GM23338 (cell line): ENCODE data around the gene EHD3. TPM values are rescaled to one million over a fixed set of nuclear protein-coding genes. Genes with fewer than 3 reads are reported as not detected.

Experiments
- ATAC-seq: fragments of 200-7000 bp; cut with Tn5 transposase; 3 replicates; pipeline ENCODE4 v1.9.1; 2020
- DNase-seq: peaks from one replicate; pipeline ENCODE4 v3.0.0-alpha.2; 2015; ENCODE audit warnings: low spot score
- H2AFZ ChIP-seq: fragments of 200-600 bp; sonication (generic); 2 replicates; pipeline ENCODE4 v1.8.0; 2016; ENCODE audit warnings: antibody characterized with exemption, mild to moderate bottlenecking, moderate library complexity
- H3F3A ChIP-seq: fragments of 200-600 bp; sonication (generic); replicated peaks from 2 replicates; pipeline ENCODE4 v1.8.0; 2017; ENCODE audit warnings: antibody characterized with exemption, mixed run types, low read depth
- H3K27ac ChIP-seq: fragments of 200-600 bp; sonication (generic); 2 replicates; pipeline ENCODE4 v1.6.1; 2016; ENCODE audit warnings: low read depth
- H3K27me3 ChIP-seq: fragments of 200-600 bp; sonication (generic); 2 replicates; pipeline ENCODE4 v1.8.0; 2016; ENCODE audit warnings: mild to moderate bottlenecking, mixed run types, moderate library complexity; ENCODE audit not compliant: insufficient read depth
- H3K36me3 ChIP-seq: fragments of 200-600 bp; sonication (generic); 2 replicates; pipeline ENCODE4 v1.8.0; 2016; ENCODE audit warnings: mild to moderate bottlenecking; ENCODE audit not compliant: insufficient read depth
- H3K4me1 ChIP-seq: fragments of 200-600 bp; sonication (generic); 2 replicates; pipeline ENCODE4 v1.8.0; 2016; ENCODE audit warnings: mild to moderate bottlenecking, moderate library complexity; ENCODE audit not compliant: insufficient read depth
- H3K4me2 ChIP-seq: fragments of 200-600 bp; sonication (generic); 2 replicates; pipeline ENCODE4 v1.7.1; 2017; ENCODE audit warnings: mixed run types
- H3K4me3 ChIP-seq: fragments of 200-600 bp; sonication (generic); 2 replicates; pipeline ENCODE4 v1.6.1; 2016; ENCODE audit warnings: mixed run types
- H3K79me2 ChIP-seq: fragments of 200-600 bp; sonication (generic); replicated peaks from 2 replicates; pipeline ENCODE4 v1.8.0; 2017; ENCODE audit warnings: mild to moderate bottlenecking; ENCODE audit not compliant: insufficient read depth
- H3K9me2 ChIP-seq: fragments of 200-600 bp; sonication (generic); 2 replicates; pipeline ENCODE4 v1.8.0; 2017; ENCODE audit not compliant: insufficient read depth
- H4K20me1 ChIP-seq: fragments of 200-600 bp; sonication (generic); replicated peaks from 2 replicates; pipeline ENCODE4 v1.8.0; 2017; ENCODE audit warnings: mild to moderate bottlenecking; ENCODE audit not compliant: insufficient read depth
- H3K27ac Mint-ChIP-seq: 2 replicates; pipeline ENCODE4 v1.8.0; 2020; ENCODE audit warnings: inconsistent platforms, mild to moderate bottlenecking, moderate library complexity, mixed read lengths
- H3K27me3 Mint-ChIP-seq: 3 replicates; pipeline ENCODE4 v1.8.0; 2022; ENCODE audit warnings: low read depth, mild to moderate bottlenecking, moderate library complexity, mixed read lengths, inconsistent platforms; ENCODE audit not compliant: insufficient read depth, poor library complexity
- H3K36me3 Mint-ChIP-seq: 3 replicates; pipeline ENCODE4 v1.8.0; 2021; ENCODE audit warnings: low read depth, mild to moderate bottlenecking, inconsistent platforms, moderate library complexity, mixed read lengths
- H3K4me1 Mint-ChIP-seq: 3 replicates; pipeline ENCODE4 v1.8.0; 2020; ENCODE audit warnings: mild to moderate bottlenecking, inconsistent platforms, mixed read lengths
- H3K4me3 Mint-ChIP-seq: 3 replicates; pipeline ENCODE4 v1.8.0; 2021; ENCODE audit warnings: moderate library complexity, mild to moderate bottlenecking, inconsistent platforms, mixed read lengths
- H3K9me3 Mint-ChIP-seq: 3 replicates; pipeline ENCODE4 v1.8.0; 2020; ENCODE audit warnings: moderate library complexity, mild to moderate bottlenecking, inconsistent platforms, mixed read lengths
- CREB1 ChIP-seq: fragments of 250-450 bp; sonication (Bioruptor Pico); IDR thresholded peaks from 2 replicates; pipeline ENCODE4 v1.5.0; 2020; ENCODE audit warnings: low read depth, mild to moderate bottlenecking, moderate library complexity
- CTCF ChIP-seq, 2 experiments: fragments of 200-600 bp in 1 of 2; sonication (generic) in 1 of 2; conservative IDR thresholded peaks; 2 replicates each; pipeline versions ENCODE4 v1.5.1 to v1.6.1; 2016 to 2017; ENCODE audit warnings: antibody characterized with exemption in 2 of 2, low read depth in 2 of 2, mild to moderate bottlenecking in 2 of 2, moderate library complexity in 1 of 2
- ETS1 ChIP-seq: IDR thresholded peaks from 2 replicates; pipeline ENCODE4 v1.6.1; 2016; ENCODE audit warnings: antibody characterized with exemption
- EZH2 ChIP-seq: fragments of 200-600 bp; sonication (generic); IDR thresholded peaks from one replicate; pipeline ENCODE4 v1.8.0; 2017; ENCODE audit warnings: antibody characterized with exemption, mild to moderate bottlenecking, low read depth; ENCODE audit not compliant: unreplicated experiment
- EZH2phosphoT487 ChIP-seq: fragments of 200-600 bp; sonication (generic); IDR thresholded peaks from one replicate; pipeline ENCODE4 v1.8.1; 2018; ENCODE audit warnings: antibody characterized with exemption; ENCODE audit not compliant: unreplicated experiment
- JUNB ChIP-seq: IDR thresholded peaks from one replicate; pipeline ENCODE4 v1.6.1; 2016; ENCODE audit warnings: antibody characterized with exemption; ENCODE audit not compliant: unreplicated experiment
- NANOG ChIP-seq: IDR thresholded peaks from 2 replicates; pipeline ENCODE4 v1.6.1; 2016; ENCODE audit warnings: antibody characterized with exemption, borderline replicate concordance
- POLR2AphosphoS5 ChIP-seq: IDR thresholded peaks from 2 replicates; pipeline ENCODE4 v1.6.1; 2016; ENCODE audit warnings: antibody characterized with exemption, low read depth
- REST ChIP-seq: IDR thresholded peaks from one replicate; pipeline ENCODE4 v1.6.1; 2018; ENCODE audit warnings: antibody characterized with exemption; ENCODE audit not compliant: unreplicated experiment
- STAT1 ChIP-seq: IDR thresholded peaks from one replicate; pipeline ENCODE4 v1.6.1; 2016; ENCODE audit warnings: antibody characterized with exemption; ENCODE audit not compliant: unreplicated experiment
- ZNF114 ChIP-seq: fragments of 250-450 bp; sonication (Bioruptor Pico); IDR thresholded peaks from 2 replicates; pipeline ENCODE4 v1.5.0; 2020; ENCODE audit warnings: mild to moderate bottlenecking, moderate library complexity
- ZNF331 ChIP-seq: fragments of 250-450 bp; sonication (Bioruptor Pico); IDR thresholded peaks from 2 replicates; pipeline ENCODE4 v1.5.0; 2020; ENCODE audit warnings: low read depth, mild to moderate bottlenecking, moderate library complexity
- ZNF462 ChIP-seq: fragments of 250-450 bp; sonication (Bioruptor Pico); IDR thresholded peaks from 2 replicates; pipeline ENCODE4 v1.5.0; 2020; ENCODE audit warnings: mild to moderate bottlenecking, moderate library complexity
- polyA plus RNA-seq: library from polyadenylated mRNA; unstranded; fragments of >200 nt; fragmentation: Nextera tagmentation; extraction: Ambion mirVana; gene quantifications from 2 replicates; pipeline ENCODE4 v1.2.1, GENCODE V29; 2016
- total RNA-seq: library from RNA; depleted of rRNA; stranded (reverse); fragments of >200 nt; shearing (Covaris generic); gene quantifications from 2 replicates; pipeline ENCODE4 v1.2.3, GENCODE V29; 2014

EHD3 gene
- total and polyA plus RNA-seq, 2 experiments from 2014 or later = 3.3 to 12.6 TPM

GRCh38 chr2:31251018-31251417 is 17.1 kb downstream of the EHD3 start:
- no peak for TF ChIP-seq EZH2
- TF ChIP-seq ETS1 = no peak
- TF ChIP-seq JUNB = no peak
- TF ChIP-seq ZNF114 = no peak
- no peak for TF ChIP-seq ZNF331 (CRISPR knock-in tag)
- no peak for TF ChIP-seq CTCF (conservative IDR thresholded peaks at IDR 0.05; ENCODE audit: low read depth in 2 of 2)
- no peak for TF ChIP-seq STAT1
- TF ChIP-seq CREB1 (CRISPR knock-in tag) = no peak
- TF ChIP-seq ZNF462 (CRISPR knock-in tag) = no peak
- no peak for TF ChIP-seq NANOG
- no peak for TF ChIP-seq POLR2AphosphoS5
- TF ChIP-seq REST = no peak
- no peak for TF ChIP-seq EZH2phosphoT487
- no peak overlapping the region for H3K27ac ChIP-seq
- H3K4me3 ChIP-seq = no peak overlapping the region
- H4K20me1 ChIP-seq = no peaks in the 10 kb centered on the region
- H3K9me2 ChIP-seq = no peaks in the 10 kb centered on the region
- H3F3A ChIP-seq = no peaks in the 10 kb centered on the region
- no peak overlapping the region; the same call in 1 of the 2 replicates for H3K27ac Mint-ChIP-seq
- peaks cover 9% of the 10 kb centered on the region for H3K27me3 Mint-ChIP-seq
- H3K79me2 ChIP-seq = no peaks in the 10 kb centered on the region
- H3K9me3 Mint-ChIP-seq = no peaks in the 10 kb centered on the region
- no peaks in the 10 kb centered on the region for H3K36me3 ChIP-seq
- no peak overlapping the region for H3K4me3 Mint-ChIP-seq
- H3K4me1 ChIP-seq = peaks cover 3% of the 10 kb centered on the region; the same call in 1 of the 2 replicates
- peaks cover 3% of the 10 kb centered on the region; the same call in 1 of the 3 replicates for H3K36me3 Mint-ChIP-seq
- no peak for ATAC-seq
- DNase-seq = no peak
- H3K27me3 ChIP-seq = no peaks in the 10 kb centered on the region
- peaks cover 24% of the 10 kb centered on the region for H3K4me1 Mint-ChIP-seq
- H2AFZ ChIP-seq = no peak overlapping the region
- no peak overlapping the region for H3K4me2 ChIP-seq
